GM21529 (cell line): ENCODE results near the gene SMYD1.

Experiments
- ATAC-seq: cut with Tn5 transposase; IDR thresholded peaks from one replicate; pipeline ENCODE4 v1.9.1; 2021; ENCODE audit not compliant: unreplicated experiment

SMYD1 gene

GRCh38 chr2:88139203-88139702, 71.6 kb downstream of the SMYD1 start:
- ATAC-seq = no peak

GRCh38 chr2:88139804-88140203, 72.2 kb downstream of the SMYD1 start:
- ATAC-seq = no peak

- ATAC-seq = no peak
Measured at GRCh38 chr2:88141952-88142351, 74.3 kb downstream of the SMYD1 start.

GRCh38 chr2:88144271-88144670, 76.6 kb downstream of the SMYD1 start:
- ATAC-seq = no peak

GRCh38 chr2:88144914-88145497, 77.4 kb downstream of the SMYD1 start:
- ATAC-seq = no peak

GRCh38 chr2:88146590-88146989, 79.0 kb downstream of the SMYD1 start:
- no peak for ATAC-seq

- ATAC-seq = no peak
Measured at GRCh38 chr2:88147145-88147544, 79.5 kb downstream of the SMYD1 start.

GRCh38 chr2:88148929-88149438, 81.4 kb downstream of the SMYD1 start:
- no peak for ATAC-seq

GRCh38 chr2:88159481-88159880, 91.9 kb downstream of the SMYD1 start:
- ATAC-seq = no peak

- peak; percentile 68 for ATAC-seq
Measured at GRCh38 chr2:88159955-88160415, 92.4 kb downstream of the SMYD1 start.

- no peak for ATAC-seq
Measured at GRCh38 chr2:88160517-88160916, 92.9 kb downstream of the SMYD1 start.

GRCh38 chr2:88161446-88162244, 94.0 kb downstream of the SMYD1 start:
- no peak for ATAC-seq
